ENCODE measurements around the gene PTPN22.
A peak's percentile ranks its signal among the peaks of the same experiment; 100 is the strongest.

DNA sequence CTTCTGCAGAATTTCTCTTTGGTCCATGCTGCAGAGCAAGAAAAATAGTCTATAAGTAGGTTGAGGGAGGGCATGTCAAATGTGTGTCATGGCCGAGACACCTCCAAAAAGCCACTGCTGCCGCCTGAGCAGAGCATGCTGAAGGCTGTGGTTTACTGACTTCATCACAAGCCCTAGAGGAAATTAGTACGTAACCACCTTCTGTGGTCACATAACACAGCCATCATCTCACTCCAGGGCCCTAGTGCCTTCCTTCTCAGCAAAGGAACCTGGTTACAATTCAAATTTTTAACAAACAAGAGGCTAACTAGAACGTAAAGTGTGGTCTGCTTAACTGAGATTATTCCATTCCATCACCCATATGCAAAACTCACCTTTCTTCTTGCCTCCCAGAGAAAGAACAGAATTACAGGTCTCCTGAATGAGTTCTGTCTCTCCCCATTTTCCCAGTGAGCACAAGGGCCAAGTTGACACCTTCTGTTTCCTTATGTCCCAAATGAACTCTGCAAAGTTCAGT lies at the start of gene PTPN22:
- TF ChIP-seq, protein P1, sequence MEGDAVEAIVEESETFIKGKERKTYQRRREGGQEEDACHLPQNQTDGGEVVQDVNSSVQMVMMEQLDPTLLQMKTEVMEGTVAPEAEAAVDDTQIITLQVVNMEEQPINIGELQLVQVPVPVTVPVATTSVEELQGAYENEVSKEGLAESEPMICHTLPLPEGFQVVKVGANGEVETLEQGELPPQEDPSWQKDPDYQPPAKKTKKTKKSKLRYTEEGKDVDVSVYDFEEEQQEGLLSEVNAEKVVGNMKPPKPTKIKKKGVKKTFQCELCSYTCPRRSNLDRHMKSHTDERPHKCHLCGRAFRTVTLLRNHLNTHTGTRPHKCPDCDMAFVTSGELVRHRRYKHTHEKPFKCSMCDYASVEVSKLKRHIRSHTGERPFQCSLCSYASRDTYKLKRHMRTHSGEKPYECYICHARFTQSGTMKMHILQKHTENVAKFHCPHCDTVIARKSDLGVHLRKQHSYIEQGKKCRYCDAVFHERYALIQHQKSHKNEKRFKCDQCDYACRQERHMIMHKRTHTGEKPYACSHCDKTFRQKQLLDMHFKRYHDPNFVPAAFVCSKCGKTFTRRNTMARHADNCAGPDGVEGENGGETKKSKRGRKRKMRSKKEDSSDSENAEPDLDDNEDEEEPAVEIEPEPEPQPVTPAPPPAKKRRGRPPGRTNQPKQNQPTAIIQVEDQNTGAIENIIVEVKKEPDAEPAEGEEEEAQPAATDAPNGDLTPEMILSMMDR (IDR thresholded peaks at IDR 0.05), result no peak
- TF ChIP-seq POLR2A (IDR thresholded peaks at IDR 0.05), result peak in 1 of 2 donors; percentile 26
